SU-DHL-6 (cell line): Measurements from ENCODE around the gene PPP1CA.

Experiments used
- EZH2phosphoT487 ChIP-seq: fragments of 200-600 bp; sonication (generic), shearing (Covaris generic); conservative IDR thresholded peaks from 2 replicates; pipeline ENCODE4 v1.6.1; 2018; ENCODE audit warnings: mild to moderate bottlenecking, antibody characterized with exemption, low read length, moderate library complexity, mixed read lengths
- TF ChIP-seq, protein P1 (sequence below): fragments of 200-600 bp; sonication (generic); IDR thresholded peaks from one replicate; pipeline ENCODE4 v1.5.1; 2017; ENCODE audit warnings: antibody characterized with exemption, mild to moderate bottlenecking, low read length, moderate library complexity; ENCODE audit not compliant: insufficient read depth, poor library complexity, severe bottlenecking

GRCh38 chr11:67439321-67440228 is 37.9 kb upstream of the PPP1CA start:
- TF ChIP-seq, protein P1, sequence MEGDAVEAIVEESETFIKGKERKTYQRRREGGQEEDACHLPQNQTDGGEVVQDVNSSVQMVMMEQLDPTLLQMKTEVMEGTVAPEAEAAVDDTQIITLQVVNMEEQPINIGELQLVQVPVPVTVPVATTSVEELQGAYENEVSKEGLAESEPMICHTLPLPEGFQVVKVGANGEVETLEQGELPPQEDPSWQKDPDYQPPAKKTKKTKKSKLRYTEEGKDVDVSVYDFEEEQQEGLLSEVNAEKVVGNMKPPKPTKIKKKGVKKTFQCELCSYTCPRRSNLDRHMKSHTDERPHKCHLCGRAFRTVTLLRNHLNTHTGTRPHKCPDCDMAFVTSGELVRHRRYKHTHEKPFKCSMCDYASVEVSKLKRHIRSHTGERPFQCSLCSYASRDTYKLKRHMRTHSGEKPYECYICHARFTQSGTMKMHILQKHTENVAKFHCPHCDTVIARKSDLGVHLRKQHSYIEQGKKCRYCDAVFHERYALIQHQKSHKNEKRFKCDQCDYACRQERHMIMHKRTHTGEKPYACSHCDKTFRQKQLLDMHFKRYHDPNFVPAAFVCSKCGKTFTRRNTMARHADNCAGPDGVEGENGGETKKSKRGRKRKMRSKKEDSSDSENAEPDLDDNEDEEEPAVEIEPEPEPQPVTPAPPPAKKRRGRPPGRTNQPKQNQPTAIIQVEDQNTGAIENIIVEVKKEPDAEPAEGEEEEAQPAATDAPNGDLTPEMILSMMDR, result peak; percentile 22
- TF ChIP-seq EZH2phosphoT487, result no peak
